Stimulated activated CD4-positive, alpha-beta T cell treated with anti-CD3 and anti-CD28 coated beads, TNF-alpha, amount 100 ng/mL, for 4 hours (primary cell): Measurements from ENCODE around the gene SCN9A.
"Not testable (repeated sequence)": the region's sequence is repeated elsewhere in the genome, so short reads cannot be mapped to it uniquely, and the experiment has no call there.

Source experiments
- DNase-seq, 3 experiments: peaks; one replicate each; pipeline ENCODE4 v3.0.0-alpha.2; 2020; ENCODE audit warnings: low read depth in 3 of 3

Gene SCN9A

DNA sequence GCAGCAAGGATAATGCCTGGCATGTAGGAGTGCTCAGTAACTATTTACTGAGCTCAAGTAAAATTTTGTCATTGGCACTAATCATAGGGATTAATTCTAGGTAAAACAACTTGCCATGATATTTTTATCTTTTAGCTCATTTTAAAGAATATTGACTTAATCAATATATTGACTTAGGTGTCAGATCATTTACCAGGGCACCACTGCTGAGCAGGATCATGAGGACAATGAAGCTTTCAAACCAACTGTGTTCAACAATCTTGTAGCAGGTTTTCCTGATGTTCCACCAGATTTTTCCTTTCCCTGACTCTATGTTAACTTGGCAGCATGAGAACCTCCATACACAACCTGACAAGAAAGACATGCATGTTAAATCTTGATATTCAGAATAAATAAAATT lies 133.4 kb downstream of the SCN9A start:
- no peak for DNase-seq

DNA sequence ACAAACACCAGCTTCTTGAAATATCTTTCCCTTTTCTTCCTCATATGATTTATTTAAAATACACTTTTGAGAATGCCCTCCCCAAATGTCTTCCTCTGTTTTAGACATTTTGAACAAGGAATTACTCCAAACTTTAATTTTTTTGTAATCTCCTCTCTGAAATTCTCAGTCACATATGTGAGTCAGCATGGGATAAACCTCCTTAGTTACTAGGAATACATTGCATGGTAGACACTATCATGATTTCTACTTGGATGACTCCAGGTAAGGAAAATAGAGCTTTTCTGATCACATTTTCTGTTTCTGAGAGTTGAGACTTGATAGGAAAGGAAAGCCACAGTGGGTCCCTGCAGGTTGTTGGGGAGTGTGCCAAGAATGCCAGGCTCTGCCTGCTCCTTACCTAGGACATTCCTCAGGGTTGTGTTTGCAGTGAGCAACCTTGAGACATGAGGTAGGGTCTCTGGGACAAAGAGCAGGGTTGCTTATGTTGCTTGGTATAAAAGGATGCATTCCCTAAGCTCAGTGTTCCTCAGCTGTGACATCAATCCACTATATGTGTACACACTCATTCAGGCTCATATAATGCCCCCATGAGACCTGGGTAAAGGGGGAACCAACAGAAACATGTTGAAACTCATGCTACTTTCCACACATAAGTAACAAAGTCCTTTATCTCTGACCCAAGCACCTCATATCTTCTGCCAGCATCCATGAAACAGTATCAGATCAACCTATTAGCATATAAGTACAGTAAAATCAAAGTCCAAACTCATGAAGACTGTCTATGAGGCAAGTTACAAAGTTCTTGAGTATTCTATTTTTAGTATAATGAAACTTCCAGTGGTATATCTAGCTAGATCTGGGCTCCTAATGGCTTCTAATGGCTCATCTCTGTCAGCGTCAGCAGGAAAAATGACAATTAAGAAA lies 135.1 kb downstream of the SCN9A start:
- DNase-seq, result no peak

DNA sequence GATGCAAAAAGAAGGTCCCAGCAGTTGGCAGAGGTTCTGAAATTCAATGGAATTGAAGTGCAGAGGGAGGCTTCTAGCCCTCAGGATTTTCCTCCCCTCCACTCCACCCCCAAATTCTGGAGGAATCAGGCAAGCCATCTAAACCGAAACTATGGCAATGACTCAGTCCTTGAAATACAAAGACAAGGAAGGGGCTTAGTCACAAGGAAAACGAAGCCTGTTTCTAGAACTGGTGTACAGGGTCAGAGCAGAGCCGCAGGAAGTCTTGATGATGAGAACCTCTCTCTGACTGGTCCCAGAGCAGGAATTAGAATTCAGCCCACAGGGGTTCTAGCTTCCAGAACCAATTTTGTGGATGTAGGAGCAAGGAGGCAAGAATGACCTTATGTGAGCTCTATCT lies 136.2 kb downstream of the SCN9A start:
- no peak for DNase-seq

DNA sequence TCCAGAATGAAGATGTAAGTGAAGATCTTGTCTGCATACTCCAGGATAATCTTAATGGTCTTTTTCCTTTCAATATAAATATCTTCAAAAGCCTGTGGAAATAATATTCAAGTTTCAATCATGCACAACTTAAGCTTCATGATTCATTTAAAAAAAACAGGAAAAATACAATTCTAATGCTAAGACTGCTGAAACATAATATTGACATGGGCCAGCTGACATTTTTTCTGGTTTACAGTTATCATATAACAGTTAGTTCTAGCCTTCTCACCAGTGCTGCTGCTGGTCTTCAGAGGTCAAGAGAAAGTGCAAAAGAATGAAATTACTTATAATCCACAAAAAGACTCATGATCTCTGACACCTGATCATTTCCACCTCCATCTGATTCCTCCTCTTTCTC lies 137.6 kb downstream of the SCN9A start:
- no peak for DNase-seq

DNA sequence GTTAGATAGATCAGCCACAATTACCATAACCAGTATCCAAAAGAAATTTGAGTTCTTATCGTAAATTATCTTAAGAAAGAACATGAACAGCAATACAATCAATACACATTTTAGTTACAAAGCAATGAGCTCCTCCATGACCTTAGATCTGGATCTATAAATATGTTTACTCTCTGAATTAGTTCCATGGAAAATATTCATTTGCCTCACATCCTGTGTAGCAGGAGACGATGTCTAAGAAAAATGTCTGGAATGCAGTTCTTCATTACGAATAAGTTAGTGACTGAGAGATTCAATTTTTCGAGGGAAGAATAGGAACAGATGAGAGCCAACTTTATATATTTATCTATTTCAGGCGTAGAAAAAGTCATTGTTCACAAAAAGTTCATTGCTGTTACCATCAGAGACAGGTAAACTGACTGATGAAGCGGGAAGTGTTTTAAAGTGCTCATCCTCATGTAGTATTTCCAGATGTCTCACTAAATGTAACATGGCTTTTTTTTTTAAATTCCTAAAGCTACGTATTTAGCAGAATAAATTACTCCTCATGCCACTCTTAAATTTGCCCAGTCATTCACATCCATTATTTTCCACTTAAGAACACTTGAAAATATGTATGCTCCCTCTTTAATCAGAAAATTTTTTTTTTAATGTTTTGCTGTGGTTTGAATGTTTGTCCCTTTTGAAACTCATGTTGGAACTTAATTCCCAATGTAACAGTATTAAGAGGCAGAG lies 141.5 kb downstream of the SCN9A start:
- no peak for DNase-seq

DNA sequence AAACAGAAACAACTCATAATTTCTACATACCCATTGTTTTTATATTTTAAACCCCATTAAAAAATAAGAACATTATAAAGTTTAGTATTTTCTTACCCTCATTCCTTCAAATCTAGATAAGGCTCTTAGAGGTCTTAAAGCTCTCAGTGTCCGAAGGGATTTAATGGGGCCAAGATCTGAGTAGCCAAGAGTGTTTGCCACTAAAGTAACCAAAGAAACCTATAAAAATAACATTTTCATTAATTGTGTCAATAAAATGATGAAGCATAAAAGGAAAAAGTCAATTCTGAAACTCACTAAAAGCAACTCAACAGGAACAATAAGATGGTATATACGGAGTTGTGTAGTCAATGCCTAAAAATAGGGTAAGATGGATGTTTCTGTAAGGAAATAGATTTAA lies 142.5 kb downstream of the SCN9A start:
- DNase-seq, result no peak

DNA sequence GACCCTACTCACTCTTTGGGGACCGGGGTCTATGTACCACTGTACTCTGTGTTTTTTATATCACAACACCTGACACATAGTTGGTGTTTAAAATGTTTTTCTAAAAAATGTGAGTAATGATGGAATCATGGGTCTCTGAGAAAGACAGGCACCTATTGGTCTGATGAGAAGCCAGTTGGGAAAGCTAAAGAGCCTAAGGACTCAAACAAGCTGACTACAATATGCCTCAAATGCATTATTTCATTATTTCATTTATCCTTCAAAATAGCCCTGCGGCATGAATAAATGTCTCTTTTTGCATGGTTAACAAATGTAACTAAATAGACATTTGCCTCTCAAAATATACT lies 145.0 kb downstream of the SCN9A start:
- no peak for DNase-seq

DNA sequence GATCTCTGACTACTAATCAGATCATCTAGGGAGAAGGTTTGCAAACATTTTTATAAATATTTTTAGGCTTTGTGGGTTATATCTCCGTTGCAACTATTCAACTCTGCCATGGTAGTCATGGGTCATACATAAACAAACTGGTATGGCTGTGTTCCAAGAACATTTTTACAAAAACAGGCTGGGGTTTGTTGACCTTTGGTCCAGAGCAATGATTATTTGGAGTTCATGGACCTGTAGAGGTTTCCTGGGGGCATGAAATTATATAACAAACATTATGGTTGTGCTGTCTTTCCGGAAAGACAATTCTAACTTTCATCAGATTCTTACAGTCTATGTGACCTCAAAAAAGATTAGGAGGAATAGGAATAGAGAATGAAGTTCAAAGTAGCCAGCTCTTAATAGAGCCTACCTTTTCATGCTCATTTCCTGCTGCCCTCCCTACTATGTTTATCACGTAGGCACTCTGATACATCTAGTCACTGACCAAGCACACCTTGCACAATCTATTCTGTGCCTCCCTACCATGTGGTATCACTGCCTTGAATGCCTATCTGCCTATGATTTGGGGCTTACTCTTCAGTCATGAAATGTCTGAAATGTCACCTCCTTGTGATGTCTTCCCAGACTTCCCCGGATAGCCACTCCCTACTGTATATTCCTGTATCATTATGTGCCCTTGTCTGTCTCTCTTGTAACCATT lies 145.6 kb downstream of the SCN9A start:
- no peak for DNase-seq

DNA sequence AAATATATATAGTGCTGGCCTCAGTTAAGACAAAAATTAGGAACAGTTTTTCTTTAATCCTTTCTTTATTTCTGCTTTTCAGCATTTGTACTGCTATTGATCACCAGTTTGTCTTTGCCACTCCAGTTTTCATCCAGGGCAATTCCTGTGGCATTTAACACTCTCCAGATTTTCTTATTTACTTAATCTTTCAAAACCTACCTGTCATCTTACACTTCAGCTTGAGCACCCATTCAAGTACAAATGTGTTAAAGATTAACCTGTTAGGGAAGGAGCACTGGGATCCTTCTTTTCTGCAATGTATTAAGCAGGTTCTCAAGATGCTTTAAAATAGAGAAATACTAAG lies 146.1 kb downstream of the SCN9A start:
- DNase-seq, result no peak

DNA sequence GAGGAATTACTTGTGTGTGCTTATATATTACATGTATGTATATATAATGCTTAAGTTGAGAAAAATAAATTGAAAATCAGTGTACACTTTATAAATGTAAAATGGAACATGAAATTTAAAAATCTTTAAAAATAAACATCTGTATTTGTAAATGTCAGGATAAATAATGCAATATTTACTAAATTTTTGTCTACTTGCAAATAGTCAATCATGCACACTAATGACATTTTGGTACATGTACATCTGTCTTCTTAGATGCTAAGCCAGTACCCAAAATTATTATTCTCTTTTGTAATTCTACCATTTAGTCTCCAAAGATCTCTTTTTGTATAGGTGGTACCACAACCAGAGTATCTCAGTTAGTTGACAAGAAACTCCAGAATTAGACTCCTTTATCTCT lies 151.5 kb downstream of the SCN9A start:
- DNase-seq, result no peak

DNA sequence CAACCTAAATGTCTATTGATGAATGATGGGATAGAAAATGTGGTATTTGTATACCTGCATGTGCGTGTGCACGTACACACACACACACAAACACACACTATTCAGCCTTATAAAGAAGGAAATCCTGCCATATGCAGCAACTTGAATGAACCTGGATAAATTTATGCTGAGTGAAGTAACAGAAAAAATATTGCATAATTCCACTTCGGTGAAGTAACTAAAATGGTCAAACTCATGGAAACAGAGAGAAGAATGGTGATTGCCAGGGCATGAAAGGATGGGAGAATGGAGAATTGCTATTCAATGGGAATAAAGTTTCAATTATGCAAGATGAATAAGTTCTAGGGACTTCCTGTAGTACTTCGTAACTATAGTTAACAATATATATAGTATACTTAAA lies 152.4 kb downstream of the SCN9A start:
- DNase-seq, result no peak

DNA sequence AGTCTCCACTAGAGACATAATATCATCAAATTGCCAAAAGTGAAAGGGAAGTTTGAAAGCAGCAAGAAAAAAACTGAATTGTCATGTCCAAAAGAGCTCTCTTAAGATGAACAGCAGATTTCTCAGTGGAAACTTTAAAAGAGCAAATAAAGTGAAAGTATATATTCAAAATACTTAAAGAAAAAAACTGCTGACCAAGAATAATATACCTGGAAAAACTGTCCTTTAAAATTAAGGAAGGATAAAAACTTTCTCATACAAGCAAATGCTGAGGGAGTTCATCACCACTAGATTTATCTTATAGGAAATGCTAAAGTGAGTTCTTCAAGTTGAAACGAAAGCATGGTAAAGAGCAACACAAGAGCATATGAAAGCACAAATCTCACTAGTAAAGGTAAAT lies 164.7 kb downstream of the SCN9A start:
- no peak for DNase-seq

DNA sequence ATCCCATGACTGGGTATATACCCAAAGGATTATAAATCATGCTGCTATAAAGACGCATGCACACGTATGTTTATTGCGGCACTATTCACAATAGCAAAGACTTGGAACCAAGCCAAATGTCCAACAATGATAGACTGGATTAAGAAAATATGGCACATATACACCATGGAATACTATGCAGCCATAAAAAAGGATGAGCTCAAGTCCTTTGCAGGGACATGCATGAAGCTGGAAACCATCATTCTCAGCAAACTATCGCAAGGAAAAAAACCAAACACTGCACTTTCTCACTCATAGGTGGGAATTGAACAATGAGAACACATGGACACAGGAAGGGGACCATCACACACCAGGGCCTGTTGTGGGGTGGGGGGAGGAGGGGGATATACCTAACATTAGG lies 165.8 kb downstream of the SCN9A start:
- not testable (repeated sequence) for DNase-seq

DNA sequence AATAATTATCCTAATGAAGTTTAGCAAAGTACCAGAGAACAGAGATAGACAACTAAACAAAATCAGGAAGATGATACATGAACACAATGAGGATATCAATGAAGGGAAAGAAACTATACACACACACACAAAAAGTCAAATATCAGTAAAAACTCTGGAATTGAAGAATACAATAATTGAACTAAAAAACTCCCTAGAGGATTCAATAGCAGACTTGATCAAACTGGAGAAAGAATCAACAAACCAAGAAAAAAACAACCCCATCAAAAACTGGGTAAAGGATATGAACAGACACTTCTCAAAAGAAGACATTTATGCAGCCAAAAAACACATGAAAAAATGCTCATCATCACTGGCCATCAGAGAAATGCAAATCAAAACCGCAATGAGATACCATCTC lies 166.4 kb downstream of the SCN9A start:
- not testable (repeated sequence) for DNase-seq

DNA sequence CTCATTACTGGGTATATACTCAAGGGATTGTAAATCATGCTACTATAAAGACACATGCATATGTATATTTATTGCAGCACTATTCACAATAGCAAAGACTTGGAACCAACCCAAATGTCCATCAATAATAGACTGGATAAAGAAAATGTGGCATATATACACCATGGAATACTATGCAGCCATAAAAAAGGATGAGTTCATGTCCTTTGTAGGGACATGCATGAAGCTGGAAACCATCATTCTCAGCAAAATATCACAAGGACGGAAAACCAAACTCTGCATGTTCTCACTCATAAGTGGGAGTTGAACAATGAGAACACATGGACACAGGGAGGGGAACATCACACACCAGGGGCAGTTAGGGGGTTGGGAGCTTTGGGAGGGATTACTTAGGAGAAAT lies 169.6 kb downstream of the SCN9A start:
- not testable (repeated sequence) for DNase-seq

DNA sequence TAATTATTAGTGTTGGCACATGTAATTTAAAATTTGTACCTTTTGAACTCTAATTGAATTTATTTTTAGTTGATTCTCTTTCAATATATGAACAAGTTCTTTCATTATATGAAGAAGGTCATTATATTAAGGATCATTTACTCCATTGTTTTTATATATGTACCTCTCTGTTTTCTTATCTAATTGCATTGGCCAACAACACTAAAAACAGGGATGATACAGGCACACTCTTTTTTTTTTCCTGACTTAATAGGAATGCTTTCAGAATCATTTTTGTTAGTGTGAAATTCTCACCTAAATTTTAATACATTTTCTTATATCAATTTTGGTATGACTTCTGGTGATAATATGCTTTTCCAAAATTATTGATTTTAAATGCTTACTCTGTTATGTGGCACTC lies 173.0 kb downstream of the SCN9A start:
- no peak for DNase-seq

DNA sequence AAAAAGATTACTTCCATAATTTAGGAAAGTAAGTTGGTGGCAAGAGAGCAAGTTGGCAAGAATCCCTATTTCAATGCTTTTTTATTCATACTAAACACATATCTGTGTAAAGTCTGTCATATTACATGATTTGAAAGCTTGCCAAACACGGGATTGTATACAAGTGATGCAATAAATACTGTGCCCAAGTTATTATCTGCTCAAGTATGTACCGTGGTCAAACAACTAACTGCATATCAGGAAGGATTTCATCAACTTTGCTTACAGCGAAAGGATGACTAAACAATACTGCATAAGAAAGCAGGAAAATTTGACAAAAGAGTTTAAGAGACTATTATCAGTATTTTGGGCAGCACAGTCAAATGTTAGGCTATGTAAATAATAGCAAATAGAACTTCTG lies 178.3 kb downstream of the SCN9A start:
- no peak for DNase-seq

DNA sequence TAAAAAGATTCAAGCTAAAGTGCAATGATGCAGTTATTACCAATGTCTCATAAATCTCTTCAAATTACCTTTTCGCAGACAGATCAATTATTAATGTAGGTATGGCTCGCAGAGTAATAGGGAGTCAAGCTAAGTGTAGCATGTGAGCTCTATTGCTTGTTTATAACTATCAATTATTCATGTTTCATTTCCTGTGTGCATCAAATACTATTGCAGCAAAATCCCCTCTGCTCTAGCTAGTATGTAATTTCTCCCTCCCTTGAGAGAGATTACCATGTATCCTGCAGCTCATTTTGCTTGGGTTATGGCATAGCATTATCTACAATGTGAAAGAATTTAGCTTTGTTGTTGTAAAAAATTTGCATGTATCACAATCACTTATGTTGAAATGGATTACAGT lies 182.3 kb downstream of the SCN9A start:
- DNase-seq, result no peak

DNA sequence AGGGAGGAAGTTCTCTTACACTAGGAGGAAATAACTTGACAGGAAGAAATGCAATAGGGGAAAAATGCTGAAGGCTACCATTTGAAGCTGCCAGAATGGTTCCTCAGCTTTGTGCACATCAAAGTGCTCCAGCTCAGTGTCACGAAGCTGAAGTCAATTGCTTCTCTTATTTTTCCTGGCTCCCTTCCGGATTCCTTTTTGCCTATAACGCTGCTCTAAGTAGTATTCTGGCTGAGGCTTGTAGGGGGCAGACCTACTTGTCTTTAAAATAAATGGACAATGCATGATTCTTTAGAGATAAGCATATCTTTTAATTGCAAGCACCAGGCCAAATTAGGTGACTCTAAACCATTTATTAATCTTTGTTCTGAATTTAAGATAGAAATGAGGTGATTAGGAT lies 187.7 kb downstream of the SCN9A start:
- no peak for DNase-seq

DNA sequence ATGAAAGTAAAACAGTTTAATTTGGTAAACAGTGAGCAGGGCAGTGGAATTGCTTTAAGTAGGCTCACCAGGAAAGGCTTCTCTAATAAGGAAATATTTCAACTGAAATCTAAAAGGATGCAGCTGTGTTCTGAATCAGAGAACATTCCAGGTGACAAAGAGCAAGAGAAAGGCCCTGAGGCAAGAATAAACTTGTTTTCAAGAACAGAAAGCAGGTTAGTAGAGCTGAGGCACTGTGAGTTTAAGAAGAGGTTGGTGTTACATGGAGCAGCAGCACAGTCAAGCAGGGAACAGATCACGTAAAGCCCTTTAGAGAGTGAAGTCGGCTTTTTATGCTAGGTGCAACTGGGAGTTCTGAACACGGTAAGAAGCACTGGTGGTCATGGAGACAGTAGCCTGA lies 191.0 kb downstream of the SCN9A start:
- DNase-seq, result no peak

DNA sequence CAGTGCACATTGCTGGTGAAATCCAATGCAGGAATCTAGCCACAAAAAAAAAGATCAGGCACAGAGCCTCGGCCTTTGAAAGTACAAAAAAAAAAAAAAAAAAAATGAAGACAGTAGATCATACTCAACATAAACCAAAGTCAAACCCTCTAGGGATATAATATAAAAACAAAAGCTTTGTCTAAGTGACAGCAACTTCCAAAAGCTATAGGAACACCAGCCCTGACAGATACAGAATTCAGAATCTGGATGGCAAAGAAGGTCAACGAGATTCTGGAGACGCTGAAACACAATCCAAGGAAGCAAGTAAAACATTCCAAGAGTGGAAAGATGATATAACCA lies 194.0 kb downstream of the SCN9A start:
- DNase-seq, result no peak

DNA sequence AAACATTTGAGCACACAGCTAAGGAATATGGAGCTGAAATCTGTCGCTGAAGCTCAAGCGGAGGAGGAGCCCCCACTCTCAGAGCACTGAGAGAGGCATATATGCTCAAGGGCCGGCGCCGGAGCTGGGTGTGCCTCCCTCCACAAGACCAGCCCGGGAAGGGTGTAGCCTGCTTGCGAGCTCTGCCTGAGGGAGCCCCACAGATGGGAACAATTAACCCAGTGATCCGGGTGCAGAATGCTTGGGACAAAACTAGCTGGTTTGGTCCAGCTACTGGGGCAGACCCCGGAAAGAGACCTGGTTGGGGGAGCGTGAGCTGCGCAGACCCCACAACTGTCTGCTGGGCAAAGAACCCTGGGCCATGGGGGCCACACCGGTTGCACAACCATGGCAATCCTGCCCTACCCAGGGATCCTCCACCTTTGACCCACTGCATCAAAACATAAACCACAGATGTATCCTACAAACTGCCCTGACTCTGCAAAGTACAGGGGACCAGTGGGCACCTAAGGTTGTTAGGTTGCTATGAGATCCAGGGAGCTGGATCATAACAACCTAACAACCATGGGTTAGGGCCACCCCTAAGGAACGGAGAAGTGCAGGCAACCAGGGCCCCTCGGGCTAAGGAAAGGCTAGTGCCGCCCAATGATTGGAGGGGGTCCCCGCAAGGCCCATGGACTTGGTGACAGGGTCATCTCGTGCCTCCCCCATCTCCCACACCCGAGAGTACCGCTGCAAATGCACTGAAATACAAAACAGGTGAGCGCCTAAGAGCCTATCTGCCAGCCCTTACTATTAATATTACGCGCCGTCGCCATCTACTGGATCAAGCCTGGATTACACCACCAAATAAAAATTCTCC lies 194.6 kb downstream of the SCN9A start:
- DNase-seq, result no peak
